Measurements from ENCODE around the gene RTF1.

Gene RTF1

DNA sequence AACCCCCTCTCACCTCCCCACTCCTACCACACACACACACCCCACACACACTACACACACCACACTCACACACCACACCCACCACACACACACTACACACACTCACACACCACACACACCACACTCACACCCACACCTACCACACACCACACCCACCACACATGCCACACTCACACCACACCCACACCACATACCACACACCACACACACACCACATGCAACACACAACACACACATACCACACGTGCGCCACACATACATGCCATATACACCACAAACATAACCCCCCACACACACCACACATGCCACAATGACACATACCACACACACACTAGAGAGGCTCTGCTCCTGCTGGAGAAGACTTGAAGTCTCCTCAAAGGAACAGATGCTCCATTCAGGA lies 70.9 kb downstream of the RTF1 start:
- DNase-seq (ENCODE audit: low spot score): no peak

DNA sequence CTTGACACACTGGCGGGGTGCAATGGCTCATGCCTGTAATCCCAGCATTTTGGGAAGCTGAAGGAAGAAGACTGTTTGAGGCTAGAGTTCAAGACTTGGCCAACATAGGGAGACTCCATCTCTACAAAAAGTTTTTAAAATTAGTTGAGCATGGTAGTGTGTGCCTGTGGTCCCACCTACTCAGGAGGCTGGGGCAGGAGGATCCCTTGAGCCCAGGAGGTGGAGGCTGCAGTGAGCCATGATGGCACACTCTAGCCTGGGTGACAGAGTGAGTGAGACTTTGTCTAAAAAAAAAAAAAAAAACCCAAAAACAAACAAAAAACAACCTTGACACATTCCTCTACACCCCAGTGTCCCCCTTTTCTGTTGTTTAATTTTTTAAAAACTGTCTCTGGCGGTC lies 72.7 kb downstream of the RTF1 start:
- no peak for DNase-seq (ENCODE audit: low spot score)

DNA sequence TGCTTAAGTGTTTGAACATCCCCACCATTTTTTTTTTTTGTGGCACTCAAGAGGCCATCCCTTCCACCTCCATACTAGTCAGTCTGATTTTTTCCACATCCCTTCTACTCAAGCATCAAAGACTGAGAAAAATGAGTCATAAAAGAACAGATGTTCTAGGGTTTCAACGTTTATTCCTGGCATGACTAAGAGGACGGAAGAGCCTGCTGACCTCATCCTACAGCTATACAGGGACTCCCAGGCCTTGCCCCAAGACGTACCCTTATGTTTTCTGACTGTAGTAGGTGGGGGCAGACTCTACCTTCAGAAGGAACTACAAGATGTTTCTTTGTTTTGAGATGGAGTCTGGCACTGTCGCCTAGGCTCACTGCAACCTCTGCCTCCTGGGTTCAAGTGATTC lies 73.5 kb downstream of the RTF1 start:
- DNase-seq (ENCODE audit: low spot score): peak; percentile 98

DNA sequence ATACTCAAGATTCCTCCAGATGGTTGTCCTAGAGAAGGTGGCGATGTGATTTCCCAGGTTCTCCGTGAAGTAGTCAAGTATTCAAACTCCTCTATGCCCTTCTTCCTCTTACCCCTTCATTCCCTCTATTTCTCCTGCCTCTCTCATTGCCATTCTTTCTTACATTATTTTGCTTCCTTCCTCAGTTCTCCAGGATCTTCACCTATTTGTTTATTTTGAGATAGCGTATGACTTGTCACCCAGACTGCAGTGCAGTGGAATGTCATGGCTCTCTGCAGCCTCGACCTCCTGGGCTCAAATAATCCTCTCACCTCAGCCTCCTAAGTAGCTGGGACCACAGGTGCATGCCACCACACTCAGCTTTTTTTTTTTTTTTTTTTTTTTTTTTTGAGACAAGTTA lies 75.0 kb downstream of the RTF1 start:
- no peak for DNase-seq (ENCODE audit: low spot score)

DNA sequence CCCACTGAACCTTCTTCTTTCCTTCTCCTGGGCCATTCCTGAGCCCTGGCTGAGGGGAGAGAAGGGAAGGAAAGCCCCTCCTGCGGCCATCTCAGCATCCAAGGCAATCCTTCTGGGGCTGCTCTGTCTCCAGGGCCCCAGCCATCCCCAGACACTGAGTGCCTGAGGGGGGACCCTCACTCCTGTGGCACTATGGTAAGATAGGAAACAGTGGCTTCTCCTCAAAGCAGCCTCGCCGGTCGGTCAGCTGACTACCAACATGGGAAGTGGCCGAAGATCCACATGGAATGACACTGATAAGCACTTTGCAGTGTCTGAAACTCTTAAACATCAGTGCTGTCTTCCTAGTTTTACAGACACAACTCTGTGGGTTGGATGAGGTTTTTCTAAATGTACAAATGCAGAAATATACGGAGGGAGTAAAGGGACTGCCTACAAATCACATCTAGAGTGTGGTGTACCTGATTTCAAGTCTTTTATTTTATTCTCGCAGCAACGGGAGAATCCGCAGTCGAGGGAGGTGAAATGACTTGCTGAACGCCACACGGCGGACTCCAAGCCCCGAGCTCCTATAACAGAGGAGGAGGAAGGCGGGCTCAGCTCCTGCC lies 75.8 kb downstream of the RTF1 start:
- DNase-seq (ENCODE audit: low spot score): peak; percentile 51

DNA sequence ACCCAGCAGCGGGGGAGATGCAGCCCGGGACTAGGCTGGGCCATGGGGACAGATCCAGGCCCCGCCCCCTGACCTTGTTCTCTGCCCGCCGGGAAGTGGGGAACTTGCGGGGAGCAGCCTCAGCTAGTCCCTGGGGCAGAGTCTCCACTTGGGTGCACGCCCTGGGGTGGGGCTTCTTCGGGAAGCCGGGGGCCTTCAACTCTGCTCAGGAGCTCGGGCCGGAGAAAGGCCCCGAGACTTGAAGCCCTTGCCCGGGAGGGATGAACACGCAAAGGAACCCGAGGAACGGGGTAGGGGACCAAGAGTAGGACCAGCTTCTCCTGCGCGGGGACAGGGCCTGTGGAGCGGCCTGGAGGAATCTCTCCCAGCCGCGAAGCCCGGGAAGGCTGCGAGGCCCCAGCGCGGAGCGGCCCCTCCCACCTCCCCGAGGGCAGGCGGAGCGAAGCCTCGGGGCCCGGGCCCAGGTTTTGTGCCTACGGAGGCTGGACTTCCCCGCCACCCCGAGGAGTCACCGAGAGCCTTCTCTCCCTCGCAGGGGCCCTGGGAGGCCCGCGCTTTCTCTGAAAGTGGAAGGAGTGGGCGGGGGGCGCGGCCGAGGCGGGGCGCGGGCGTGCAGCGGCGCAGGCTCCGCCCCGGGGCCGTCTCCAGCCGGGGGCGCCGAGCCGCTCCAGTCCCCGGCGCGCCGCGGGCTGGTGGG lies 76.5 kb downstream of the RTF1 start, which contains the start of gene ITPKA:
Gene ITPKA, plus strand, starts transcription at position 670 of the 697 bp plus-strand sequence. CDS start 54 bp downstream, outside the sequence.
- peak; percentile 91 for DNase-seq (ENCODE audit: low spot score)

DNA sequence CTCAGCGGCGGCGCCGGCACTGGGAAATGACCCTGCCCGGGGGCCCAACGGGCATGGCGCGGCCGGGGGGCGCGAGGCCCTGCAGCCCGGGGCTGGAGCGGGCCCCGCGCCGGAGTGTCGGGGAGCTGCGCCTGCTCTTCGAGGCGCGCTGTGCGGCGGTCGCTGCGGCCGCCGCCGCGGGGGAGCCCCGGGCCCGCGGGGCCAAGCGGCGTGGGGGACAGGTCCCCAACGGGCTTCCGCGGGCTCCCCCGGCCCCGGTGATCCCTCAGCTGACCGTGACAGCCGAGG lies 77.0 kb downstream of the RTF1 start:
- no peak for DNase-seq (ENCODE audit: low spot score)

DNA sequence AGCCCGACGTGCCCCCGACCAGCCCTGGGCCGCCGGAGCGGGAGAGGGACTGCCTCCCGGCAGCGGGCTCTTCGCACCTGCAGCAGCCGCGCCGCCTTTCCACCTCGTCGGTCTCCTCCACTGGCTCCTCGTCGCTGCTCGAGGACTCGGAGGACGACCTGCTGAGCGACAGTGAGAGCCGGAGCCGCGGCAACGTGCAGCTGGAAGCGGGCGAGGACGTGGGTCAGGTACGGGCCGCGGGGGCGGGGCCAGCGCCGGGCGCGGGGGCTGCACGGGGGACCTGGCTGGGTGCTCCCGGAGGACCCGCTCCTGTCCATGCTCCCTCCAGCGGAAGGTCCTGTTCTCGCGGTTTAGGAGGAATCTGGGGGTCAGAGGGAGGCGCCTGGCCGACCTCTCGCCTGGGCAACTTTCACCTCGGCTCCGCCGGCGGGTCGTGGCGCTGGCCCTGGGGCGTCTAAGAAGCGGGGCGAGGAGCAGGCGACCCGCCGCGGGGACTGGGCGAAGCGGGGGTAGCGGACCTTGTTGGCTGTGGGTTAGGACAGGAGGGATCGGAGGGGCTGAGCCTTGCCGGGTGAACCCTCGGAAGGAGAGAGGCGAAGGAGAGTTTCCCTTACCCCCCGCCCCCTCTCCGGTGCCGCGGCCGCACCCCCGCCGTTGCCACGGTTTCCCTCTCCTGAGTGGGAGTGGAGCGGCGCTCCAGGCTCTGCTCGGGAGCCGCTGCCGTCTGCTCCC lies 77.5 kb downstream of the RTF1 start:
- peak; percentile 52 for DNase-seq (ENCODE audit: low spot score)

DNA sequence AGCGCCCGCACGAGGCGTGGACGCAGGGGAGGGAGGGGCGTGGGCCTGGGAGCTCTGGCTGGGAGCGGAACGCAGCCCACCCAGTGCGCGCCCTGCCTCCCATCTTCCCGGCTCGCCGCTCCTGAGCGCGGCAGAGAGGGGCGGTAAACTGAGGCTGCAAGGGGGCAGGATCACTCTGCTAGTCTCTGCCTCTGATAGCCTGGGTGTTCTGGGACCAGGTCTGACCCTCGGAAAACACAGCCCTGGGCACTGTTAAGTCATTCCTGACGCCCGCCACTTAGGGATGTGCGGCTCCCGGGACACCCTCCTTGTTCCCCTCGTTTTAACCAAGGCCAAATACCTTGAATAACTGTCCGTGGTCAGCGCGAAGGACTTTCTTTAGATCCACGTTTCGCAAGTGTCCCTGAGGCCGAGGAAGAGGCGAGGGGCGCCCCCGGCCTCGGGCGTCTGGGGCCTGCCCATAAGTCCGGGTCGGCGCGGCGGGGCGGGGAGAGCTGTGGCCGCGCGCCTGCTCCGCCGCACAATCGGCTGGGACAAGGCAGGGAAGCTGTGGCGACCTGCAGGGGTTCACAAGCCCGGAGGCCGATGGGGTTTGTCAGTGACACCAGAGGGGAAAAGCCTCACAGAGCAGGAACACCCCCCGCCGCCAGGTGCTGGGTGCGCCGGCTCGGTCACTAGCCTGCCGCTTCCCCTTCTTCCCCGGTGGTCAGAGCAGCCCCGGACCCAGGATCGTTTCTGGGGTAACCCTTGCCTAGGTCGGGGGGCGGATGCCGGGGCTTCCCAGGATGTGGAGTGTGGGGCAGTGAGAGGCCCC lies 78.2 kb downstream of the RTF1 start:
- no peak for DNase-seq (ENCODE audit: low spot score)

DNA sequence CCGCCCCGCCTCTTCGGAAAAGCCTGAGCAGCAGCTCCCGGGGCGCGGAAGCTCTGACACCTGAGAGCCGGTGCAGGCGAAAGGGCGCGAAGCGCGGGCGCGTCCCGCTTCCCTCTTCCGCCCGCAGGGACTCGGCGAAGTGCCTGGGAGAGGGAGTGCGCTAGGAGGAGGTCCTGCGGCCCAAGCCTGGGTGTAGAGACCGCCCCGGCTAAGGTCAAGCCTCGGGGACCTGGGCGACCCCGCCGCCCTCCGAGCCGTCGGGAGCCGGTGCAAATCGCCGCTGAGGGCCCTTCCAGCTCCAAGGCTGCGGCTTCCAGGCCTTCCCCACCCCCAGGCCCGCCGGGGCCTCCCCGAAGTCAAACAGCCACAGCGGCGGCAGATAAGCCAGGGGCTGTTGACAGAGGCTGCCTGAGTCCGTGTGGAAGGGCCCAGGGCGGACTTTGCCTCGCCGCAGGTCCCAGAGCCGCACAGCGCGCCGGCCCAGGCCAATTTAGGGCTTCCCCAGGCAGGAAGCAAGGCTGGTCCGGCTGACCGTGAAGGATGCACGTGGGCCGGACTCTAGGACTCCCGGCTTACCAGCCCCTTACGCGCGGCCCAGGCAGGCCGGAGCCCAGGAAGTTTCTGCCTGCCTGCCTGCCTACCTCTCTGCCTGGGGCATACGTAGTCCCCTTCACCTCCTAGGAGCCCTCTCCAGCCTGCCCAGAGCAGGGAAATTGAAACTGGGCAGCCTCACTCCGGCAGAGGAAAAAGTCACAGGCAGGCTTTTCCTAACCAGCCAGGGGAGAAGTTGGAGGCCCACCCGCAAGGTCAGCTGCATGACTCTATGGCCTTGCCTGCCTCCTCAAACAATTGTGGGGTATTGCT lies 79.1 kb downstream of the RTF1 start:
- DNase-seq (ENCODE audit: low spot score): no peak

DNA sequence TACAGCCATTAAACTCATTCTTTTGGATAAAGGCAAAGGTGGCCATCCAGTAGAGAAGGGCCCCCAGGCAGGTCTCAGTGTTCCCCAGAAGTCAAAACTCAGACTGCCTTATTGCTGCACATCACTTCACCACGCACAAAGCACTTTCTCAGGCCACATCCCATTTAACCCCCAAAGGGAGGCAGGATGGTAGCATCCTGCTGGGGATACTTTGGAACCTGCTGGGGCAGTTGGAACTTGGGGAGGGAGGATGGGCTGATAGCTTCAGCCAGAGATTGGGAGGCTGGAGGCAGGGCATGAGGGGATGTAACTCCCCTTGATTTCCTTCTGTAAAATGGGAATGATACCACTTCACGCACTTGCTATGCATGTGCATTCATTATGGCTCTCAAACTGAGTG lies 81.8 kb downstream of the RTF1 start:
- DNase-seq (ENCODE audit: low spot score): no peak

DNA sequence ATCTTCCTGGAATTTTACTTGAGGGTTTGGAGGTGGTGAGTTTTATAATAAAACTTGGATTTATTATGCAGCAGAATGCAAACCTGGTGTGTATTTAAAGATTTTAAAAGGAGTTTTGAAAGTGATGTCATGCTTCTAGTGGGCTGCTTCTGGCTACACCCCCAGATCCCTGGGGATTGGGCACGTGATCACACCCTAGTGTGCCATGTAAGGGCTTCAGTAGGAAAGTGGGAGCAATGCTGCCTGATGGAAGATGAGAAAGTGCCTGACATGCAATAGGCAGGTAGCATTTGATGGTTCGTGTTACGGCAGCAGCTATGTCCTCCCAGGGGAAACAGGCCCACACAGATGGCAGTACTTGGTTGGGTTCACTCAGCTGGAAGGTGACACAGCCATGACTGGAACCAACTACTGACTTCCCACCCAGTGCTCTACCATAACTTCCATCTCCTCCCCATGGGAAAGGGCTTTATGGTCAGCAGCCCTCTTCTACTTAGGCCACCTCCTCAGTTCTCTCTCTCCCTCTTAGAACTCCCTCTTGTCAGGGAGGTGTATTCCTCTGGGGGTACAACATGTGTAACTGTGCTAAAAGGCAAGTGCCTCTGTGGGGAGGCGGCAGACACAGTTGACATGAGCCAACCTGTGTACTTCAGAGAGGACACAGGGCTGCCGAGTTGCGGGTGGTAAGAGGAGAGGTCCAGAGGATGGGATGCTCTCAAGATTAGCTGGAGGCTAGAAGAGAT lies 82.4 kb downstream of the RTF1 start:
- DNase-seq (ENCODE audit: low spot score): no peak

DNA sequence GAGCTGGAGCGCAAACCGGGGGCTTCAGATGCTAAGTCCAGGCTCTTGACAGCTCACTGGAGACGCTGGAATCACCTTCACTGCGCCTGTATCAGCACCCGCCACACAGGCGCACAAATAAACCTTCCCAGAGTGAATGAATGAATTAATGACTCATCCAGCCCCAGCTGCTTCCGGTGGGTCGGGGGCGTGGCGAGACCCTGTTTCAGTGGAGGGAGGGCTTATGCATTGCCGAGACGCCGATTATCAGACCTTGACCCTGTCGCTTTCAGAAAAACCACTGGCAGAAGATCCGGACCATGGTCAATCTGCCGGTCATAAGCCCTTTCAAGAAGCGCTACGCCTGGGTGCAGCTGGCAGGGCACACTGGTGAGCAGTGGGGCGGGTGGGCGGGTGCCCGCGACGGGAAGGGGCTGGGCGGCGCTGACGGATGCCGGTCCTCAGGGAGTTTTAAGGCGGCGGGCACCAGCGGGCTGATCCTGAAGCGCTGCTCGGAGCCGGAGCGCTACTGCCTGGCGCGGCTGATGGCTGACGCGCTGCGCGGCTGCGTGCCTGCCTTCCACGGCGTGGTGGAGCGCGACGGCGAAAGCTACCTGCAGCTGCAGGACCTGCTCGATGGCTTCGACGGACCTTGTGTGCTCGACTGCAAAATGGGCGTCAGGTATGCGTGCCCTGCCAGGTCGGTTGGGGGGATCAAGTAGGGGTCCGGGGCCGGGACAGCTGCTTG lies 84.5 kb downstream of the RTF1 start:
- DNase-seq (ENCODE audit: low spot score): no peak

DNA sequence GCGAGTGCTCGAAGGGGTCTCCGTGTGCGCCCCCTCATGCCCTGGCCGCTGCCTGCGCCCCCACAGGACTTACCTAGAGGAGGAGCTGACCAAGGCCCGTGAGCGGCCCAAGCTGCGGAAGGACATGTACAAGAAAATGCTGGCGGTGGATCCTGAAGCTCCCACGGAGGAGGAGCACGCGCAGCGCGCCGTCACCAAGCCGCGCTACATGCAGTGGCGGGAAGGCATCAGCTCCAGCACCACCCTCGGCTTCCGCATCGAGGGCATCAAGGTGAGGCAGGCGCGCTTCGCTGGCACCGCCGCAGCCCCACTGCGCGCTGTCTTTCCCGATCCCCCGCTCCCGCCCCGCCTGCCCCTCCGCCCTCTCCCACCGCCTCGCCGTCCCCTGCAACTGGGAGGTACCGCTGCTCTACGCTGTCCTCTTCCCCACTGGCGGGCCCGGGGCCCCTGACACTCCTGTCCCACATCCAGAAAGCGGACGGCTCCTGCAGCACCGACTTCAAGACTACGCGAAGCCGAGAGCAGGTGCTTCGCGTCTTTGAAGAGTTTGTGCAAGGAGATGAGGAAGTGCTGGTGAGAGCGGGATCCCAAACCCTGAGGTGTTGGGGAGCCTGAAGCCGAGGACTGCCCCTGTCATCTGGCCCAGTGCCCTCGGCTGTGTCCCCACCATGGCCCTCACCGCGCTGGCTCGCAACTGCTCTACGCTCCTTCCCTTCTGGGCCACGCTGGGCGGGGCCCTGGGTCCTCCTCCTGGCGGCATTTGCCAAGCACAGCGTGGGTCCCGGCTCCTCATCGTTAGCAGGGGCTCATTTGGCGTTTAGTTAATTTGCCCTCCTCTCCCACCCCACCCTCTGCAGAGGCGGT lies 85.3 kb downstream of the RTF1 start:
- DNase-seq (ENCODE audit: low spot score): no peak

DNA sequence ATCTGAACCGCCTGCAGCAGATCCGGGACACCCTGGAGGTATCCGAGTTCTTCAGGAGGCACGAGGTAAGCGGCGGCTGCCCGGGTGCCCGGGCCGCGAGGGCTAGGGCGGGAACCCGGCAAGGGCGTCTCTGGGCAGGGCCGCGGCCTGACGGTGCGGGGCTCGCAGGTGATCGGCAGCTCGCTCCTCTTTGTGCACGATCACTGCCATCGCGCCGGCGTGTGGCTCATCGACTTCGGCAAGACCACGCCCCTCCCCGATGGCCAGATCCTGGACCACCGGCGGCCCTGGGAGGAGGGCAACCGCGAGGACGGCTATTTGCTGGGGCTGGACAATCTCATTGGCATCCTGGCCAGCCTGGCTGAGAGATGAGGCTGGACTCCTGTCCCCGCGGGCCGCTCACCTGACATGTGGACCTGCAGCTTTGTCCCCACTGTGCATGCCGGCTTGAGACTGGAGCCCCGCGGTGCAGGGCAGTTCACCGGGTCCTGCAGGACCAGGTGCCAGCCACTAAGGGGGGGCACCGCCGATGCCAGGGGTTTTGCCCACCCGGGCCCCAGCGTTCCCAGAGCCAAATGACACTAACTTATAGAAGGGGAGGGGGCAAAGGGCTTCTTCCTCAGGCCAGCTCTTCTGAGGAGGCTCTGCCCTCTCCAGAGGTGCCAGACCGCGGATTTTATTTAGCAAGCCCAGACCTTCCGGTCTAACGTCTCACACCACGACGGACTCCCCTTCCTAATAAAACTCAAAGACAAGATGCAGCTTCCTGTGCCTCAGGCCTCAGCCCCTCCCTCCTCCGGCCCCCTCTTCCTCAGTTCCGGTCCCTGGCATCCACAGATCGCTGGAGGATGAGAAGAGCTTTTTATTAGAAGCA lies 86.1 kb downstream of the RTF1 start:
- DNase-seq (ENCODE audit: low spot score): no peak

DNA sequence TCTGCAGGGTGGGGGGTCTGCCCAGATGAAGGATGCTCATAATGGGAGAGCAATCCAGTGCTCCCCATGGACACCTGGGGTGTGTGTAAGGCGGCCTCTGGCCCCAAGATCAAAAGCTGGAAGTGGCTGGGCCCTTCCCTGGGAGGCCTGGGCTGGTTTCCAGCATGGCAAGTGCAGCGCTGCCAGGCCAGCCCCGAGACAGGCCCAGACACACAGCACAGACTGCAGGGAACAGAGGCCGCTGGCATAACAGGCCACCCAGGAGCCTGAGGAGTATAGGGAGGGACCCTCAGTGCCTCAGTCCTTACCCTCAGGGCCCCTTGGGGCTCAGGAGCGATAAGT lies 86.7 kb downstream of the RTF1 start:
- no peak for DNase-seq (ENCODE audit: low spot score)

DNA sequence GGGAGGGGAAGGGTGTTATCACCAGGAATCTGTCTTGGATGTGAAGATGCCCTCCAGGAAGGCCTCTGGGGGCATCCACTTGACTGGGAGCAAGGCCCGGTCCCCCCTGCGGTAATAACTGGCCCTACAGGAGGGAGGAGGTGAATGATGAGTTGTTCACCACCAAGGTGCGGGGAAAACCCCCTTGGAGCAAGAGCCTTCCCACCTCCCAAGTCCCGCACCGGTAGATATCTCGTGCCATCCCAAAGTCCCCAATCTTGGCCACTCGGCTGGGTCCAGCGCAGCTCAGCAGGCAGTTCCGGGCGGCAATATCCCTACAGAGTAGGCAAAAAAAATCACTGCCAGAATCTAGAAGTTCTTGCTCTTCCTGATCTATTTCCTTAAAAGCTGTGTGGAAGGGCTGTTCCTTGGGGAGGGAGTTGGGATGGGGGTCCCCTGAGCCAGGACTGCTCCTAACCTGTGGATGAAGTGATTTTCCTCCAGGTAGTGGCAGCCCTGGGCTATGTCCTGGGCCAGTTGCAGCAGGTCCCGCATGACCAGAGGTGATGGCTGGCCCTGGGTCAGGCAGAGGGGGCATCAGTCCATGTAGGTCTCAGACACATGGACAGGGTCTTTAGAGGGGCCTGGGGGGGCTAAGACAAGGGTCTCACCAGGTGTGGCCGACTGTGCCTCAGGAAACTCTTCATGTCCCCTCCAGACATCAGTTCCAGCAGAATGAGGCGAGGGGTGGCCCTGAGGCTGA lies 88.0 kb downstream of the RTF1 start:
- DNase-seq (ENCODE audit: low spot score): no peak

DNA sequence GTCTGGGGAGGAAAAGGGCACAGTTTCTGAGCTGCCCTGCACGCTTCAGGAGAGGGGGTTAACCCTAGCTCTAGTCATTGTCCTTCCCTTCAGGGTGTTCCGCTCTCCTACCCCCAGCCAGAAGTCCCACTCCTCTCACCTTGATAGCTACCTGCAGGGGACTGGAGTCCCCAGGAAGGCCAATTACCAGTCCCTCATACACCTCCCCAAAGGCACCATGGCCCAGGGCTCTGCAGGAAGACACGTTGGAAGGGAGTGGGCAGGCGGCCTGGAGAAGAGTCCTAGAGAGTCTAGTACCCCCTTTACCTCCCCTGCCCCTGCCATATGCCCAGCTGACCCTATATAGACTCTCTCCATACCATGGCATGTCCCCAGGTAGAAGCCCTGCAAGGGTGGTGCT lies 88.9 kb downstream of the RTF1 start:
- no peak for DNase-seq (ENCODE audit: low spot score)

Data from RKO (cell line).